T-helper 2 cell treated with Interferon-gamma antibody and Interleukin-4, amounts not matched to agents 100 ng/mL and 5 ng/mL, for 36 hours (primary cell): ENCODE measurements around the gene ZDHHC16. TPM values are rescaled to one million over a fixed set of nuclear protein-coding genes. Genes with fewer than 3 reads are reported as not detected.

ENCODE experiments used
- intact Hi-C: fragments of 100-400 bp; cut with micrococcal nuclease; formaldehyde crosslinking; loops from one replicate; pipeline ENCODE4 v1.15.1; 2023
- total RNA-seq: library from RNA; stranded (reverse); gene quantifications from 2 replicates; pipeline ENCODE4 v1.2.3, GENCODE V29; 2022

ZDHHC16 gene
- total RNA-seq, 1 donor from 2014 or later: 42.4 TPM

GRCh38 chr10:97506199-97506991, 60.4 kb downstream of the ZDHHC16 start:
- intact Hi-C loops: no loop called here

Other genes with a start within 250 kb of the ZDHHC16 start
- 38.0 and 41.3 TPM in 2 replicates for gene ARHGAP19, start 153.5 kb upstream of the ZDHHC16 start, total RNA-seq
- 4.1 and 5.0 TPM in 2 replicates for gene FRAT1, start 126.9 kb upstream of the ZDHHC16 start, total RNA-seq
- gene FRAT2, start 111.4 kb upstream of the ZDHHC16 start, total RNA-seq: 9.0 and 10.4 TPM in 2 replicates
- gene RRP12, start 44.8 kb upstream of the ZDHHC16 start, total RNA-seq: 33.5 and 40.1 TPM in 2 replicates
- gene PGAM1, start 20.0 kb upstream of the ZDHHC16 start, total RNA-seq: 485 and 486 TPM in 2 replicates
- 53.9 and 55.1 TPM in 2 replicates for gene EXOSC1, start 169 bp upstream of the ZDHHC16 start, total RNA-seq
- gene MMS19, start 52.2 kb downstream of the ZDHHC16 start, total RNA-seq: 70.2 and 73.2 TPM in 2 replicates
- 0.61 and 0.77 TPM in 2 replicates for gene UBTD1, start 52.7 kb downstream of the ZDHHC16 start, total RNA-seq
- 0.36 and 0.52 TPM in 2 replicates for gene ANKRD2, start 126.6 kb downstream of the ZDHHC16 start, total RNA-seq
- not detected in 2 replicates for gene HOGA1, start 138.2 kb downstream of the ZDHHC16 start, total RNA-seq
- not detected in 2 replicates for gene C10orf62, start 143.5 kb downstream of the ZDHHC16 start, total RNA-seq
- gene MORN4, start 187.3 kb downstream of the ZDHHC16 start, total RNA-seq: 1.2 and 1.3 TPM in 2 replicates
- gene PI4K2A, start 194.5 kb downstream of the ZDHHC16 start, total RNA-seq: 10.9 and 11.9 TPM in 2 replicates
- 1.1 and 1.3 TPM in 2 replicates for gene AVPI1, start 241.1 kb downstream of the ZDHHC16 start, total RNA-seq